GM21825 (cell line): Measurements from ENCODE around the gene TOR4A.

ENCODE experiments used
- ATAC-seq: cut with Tn5 transposase; IDR thresholded peaks from one replicate; pipeline ENCODE4 v1.9.1; 2021; ENCODE audit warnings: mild to moderate bottlenecking, moderate library complexity; ENCODE audit not compliant: unreplicated experiment

TOR4A gene

DNA sequence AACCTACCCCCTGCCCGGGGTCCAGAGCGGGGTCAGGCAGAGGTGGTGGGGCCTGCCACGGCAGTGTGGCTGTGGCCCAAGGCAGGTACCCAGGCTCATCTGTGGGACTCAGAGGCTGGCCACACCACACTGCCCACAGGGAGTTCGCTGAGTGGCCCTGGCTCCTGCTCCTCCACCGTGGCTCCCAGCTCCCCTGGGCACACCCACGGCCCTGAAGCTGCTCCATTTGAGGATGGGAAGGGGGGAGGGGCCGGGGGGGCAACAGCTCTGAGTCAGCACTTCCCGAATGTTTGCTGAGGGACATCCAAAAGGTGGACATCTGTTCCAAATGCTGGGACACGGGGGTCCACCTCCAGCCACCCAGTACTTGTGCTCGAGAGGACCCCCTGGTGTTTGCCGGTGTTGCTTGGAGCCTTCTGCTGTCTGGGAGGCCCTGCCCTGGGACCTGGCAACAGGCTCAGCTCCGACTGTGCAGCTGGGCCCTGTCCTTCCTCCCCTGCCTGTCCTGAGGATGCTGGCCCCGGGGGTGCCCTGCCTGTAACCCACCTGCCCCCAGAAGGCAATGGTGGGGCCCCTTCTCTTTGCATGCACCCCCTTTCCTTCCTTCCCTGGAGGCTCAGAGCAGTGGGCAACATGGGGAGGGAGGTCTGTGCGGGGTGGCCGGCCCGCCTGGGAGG, 27.0 kb downstream of the TOR4A start:
- no peak for ATAC-seq

DNA sequence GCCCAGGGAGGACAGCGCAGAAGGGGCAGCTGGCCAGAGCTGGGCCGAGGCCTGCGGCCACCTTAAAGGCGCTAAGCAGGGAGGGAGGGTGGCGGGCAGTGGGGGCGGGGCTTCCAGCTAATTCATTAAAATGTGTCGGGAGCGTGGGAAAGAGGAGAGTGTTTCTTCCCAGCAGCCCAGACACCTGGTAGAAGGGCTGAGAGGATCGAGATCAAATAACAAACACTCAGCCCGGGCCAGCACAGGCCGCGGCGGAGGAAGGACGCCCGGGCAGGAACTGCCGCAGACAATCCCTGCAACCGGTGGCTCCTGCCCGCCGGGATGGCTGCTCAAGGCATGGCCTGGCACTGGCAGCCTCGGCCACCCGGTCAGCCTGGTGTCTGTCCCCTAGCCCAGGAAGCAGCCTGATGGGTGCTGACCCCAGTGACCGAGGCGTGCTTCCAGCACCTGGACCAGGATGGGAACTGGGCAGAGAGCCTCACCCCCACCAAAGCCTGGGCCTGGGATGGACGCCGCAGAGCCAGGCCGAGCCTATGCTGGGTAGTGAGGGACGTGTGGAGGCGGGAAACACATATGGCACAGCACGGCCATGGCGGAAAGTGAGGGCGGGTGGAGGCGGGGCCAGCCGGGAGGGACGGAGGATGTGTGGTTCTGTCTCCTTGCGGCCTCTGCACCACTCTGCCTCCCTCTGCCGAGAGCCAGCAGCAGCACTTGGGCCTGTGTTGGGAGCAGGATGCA, 27.7 kb downstream of the TOR4A start:
- no peak for ATAC-seq

DNA sequence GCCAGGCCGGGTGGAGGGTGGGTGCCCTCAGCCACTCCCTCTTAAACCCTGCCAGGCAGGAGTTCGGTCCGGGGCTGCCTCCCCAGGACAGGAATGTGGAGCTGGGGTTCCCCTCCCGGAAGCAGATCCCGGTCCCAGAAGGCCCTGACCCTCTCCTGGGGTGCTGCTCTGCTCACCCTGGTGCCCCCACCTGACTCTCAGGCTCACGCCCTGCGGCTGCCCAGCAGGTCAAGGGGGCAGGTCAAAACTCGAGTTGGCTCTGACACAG, 28.2 kb downstream of the TOR4A start:
- no peak for ATAC-seq

DNA sequence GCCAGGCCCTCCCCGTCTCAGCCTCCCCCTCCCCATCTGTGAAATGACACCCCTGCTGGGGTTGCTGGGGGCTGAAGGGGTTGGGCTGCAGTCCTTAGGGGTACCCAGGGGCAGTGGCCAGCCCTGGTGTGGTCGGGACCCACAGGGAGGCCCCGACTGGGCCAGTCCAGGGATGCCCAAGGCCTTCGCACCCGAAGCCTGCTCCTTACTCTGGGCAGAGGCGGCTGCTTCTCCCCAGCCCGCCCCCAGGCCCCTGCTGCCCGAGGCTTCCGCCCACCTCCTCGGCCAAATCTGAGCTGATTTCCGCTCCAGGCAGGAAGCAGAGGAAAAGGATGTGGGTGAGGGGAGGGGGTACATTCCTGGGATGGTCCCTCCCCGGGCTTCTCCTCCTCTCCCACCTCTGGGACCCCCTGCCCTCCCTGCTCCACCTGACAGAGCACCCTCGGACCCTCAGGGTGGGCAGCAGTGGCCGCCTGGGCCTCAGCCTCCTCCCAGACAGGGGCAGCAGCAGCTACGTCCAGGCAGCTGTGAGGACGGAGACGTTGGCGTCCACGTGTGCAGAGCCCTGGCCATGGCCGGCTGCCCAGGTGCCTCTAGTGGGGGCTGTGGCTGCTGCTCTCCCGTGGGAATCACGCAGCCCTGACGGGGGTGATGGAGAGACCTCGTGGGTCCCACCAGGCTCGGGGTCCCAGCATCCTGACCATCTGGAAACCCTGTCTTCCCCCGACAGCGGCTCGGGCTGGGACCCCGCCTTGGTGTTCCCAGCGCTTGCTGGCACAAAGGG, 28.7 kb downstream of the TOR4A start:
- ATAC-seq, result no peak

DNA sequence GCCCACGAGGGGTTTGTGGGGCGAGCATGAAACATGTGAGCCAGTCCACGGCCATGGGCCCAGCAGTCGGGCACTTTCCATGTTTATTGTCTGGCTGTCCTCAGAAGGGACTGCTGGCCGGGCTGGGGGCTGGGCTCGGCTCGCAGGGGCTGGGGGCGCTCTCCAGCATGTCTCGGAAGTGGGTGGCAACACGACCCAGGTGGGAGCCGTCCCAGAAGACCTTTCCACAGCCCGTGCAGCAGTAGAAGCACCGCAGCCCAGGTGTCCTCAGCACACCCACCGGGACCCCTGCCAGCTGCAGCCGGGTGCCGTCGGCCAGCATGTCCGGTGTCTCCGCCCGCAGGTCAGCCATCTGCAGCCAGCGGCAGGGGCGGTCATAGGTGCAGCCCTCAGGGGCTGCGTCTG, 29.3 kb downstream of the TOR4A start:
- no peak for ATAC-seq

- no peak for ATAC-seq
Observed at GRCh38 chr9:137307255-137308056, 29.9 kb downstream of the TOR4A start.

- no peak for ATAC-seq
Observed at GRCh38 chr9:137308057-137308619, 30.6 kb downstream of the TOR4A start.

DNA sequence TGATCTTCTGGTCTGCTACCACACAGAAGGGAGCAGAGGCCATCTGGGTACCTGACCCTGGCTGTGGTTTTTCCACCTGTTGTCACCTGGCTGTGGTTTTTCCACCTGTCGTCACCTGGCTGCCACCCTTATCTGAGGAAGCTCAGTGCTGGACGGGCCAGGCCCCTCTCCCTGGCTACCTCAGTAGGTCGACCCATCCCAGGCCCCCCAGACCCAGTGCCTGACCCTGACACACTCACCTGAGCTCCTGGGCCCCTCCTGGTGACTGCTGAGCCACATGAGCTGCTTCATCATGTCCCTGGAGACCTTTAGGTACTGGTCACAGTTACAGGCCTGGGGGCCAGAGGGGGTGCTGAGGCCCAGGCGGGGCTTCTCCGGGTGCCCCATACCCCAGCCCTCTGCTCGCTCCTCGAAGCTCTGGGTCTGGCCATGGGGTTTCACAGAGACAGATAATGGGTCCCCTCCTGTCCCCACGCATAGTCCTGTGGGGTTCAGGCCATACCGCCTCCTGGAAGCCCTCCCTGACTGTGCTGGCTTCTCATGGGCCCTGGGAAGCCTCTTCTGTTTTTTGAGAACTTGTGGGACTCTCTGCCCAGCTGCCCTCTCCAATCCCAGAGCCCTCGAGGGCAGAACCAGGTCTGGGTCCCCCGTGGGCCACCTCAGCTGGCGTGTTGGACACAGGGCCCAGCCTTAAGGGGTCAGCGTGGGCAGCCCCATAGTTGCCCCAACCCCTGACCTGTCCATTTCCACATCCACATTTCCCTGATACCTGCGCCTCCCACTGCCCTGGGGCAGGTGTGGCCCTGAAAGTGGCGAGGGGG, 32.1 kb downstream of the TOR4A start:
- no peak for ATAC-seq

DNA sequence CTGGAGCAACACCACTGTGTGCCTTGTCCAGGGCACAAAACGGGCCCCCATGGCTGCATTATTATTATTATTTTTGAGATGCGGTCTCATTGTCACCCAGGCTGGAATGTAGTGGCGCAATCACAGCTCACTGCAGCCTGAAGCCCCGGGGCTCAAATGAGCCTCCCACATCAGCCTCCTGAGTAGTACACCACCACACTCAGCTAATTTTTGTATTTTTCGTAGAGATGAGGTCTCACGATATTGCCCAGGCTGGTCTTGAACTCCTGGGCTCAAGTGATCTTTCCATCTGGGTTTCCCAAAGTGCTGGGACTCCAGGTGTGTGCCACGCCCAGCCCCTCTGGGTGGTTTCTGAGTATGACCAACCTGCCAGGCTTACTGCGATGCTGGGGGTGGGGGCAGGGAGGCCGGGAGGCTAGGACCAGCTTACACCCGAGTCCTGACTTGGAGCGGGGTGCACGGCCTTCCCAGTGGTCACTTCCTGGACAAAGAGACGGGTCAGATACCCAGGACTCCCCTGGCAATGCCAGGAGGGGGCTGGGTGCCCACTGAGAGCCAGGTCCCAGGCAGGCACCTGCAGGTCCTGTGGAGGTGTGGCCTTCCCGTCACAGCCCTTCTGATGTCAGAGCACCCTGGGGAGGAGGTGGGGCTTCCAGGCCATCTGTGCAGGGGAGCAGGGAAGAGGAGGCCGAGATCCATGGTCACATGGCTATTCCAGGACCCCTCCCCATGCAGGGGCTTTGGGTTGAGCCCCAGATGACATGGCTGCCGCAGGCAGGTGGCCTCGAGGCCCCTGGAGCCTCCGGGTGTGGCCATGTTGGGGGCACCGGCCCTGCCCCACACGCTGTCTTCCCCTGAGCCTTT, 32.9 kb downstream of the TOR4A start:
- ATAC-seq, result no peak

DNA sequence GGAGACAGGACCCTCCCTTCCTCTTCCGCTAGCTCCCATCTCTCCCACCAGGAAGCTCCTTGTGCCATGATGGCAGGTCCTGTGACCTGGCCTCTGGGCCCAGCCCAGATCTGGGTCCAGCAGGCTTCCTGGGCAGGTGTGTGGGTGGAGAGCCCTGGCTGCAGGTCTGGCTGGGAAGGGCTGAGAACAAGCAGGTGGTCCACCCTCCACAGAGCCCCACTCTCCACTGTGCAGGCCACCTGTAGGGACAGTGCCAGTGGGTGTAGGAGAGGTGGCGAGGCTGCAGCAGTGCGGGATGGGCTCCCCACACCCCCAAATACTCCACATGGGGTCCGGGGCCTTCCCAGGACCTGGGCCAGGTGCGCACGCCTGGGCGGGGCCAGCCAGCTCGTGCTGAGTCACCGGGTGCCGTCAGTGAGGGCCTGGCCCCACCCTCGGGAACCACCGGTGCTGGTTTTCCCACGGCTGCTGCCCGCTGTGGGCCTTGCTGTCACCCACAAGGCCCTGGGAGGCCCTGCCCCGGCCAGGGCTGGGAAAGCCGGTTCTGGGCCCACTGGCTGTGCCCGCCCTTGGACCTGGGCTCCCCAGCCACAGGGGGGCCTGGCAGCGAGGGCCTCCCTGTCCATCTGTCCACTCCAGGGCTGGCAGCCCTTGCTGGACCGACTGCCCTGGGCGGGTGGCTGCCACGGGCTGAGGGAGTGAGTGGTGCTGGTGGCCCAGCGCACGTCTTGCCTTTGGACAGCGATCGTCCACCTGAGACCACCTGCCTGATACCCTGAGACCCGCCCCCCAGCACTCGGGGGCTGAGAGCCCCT, 33.9 kb downstream of the TOR4A start:
- no peak for ATAC-seq

GRCh38 chr9:137311986-137312851, 34.7 kb downstream of the TOR4A start:
- no peak for ATAC-seq

DNA sequence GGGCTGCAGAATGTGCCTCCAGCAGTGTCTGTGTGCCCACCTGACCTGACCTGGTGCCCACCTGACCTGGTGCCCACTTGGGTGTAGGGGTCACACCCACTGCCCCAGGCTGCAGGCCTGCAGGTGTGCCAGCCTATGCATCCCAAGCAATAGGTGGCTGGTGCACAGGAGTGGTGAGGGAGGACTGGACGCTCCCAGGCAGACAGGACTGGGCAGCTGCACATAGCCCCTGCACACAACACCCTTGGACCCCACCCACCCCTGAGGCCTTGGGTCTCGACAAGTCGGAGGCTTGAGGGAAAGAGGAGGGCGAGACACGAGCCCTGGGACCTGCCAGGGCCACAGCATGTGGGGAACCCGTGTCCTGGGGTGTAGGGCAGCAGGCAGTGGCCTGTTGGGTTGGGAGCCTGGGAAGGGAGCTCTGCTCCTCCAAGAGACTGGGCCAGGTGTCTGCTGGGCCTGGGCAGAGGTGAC, 35.4 kb downstream of the TOR4A start:
- ATAC-seq, result no peak

DNA sequence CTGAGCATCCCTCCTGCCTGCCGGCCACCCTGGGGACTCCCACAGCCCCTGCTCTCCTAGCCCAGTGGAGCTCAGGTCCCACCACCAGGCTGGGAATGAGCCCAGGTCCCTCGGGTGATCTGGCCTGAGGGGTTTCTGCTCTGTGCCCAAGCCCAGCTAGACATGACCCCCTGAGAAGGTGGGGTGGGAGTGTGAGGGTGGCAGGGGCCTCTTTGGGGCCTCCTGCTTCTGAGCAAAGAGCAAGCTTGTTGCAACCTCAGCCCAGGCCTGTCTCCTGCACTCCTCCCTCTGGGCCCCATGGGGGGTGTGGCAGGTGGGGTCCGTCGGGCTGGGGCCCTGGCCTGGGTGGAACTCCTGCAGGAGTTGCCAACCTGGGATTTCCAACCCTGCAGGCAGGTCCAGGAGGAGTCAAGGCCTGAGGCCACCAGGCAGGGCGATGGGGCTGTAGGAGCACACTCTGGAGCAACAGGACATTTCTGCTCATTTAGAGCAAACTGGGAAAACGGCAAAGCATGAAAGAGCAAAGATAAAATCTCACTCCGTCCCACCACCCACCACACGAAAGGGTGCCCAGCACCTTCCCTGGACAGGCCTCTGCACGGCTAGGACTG, 35.9 kb downstream of the TOR4A start:
- no peak for ATAC-seq

DNA sequence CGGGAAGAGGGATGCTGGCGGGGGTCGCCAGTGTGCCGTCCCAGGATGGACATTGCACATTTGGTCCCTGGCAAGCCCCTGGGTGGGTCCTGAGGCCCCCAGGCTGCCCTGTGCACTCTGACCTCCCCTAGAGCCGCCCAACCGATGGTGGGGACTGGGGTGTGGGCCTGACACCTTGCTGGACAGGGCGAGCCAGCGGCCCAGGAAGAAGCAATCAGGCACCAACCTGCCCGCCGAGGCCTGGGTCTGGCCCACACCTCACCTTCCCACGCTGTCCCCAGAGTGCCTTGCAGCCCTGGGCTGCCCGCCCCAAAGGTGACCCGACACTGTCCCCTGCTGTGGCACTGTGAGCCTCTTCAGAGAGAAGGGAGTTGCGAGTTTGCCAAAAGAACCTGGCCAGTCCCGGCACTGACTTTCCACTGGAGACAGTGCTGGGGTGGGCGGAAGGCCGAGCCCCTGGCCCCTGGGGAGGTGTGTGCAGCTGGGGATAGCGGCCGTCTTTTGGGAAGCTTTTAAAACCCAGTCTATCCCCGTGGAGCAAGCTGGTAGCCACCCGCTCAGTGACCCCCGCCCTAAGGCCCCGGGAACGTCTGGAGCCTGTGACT, 36.5 kb downstream of the TOR4A start:
- no peak for ATAC-seq

DNA sequence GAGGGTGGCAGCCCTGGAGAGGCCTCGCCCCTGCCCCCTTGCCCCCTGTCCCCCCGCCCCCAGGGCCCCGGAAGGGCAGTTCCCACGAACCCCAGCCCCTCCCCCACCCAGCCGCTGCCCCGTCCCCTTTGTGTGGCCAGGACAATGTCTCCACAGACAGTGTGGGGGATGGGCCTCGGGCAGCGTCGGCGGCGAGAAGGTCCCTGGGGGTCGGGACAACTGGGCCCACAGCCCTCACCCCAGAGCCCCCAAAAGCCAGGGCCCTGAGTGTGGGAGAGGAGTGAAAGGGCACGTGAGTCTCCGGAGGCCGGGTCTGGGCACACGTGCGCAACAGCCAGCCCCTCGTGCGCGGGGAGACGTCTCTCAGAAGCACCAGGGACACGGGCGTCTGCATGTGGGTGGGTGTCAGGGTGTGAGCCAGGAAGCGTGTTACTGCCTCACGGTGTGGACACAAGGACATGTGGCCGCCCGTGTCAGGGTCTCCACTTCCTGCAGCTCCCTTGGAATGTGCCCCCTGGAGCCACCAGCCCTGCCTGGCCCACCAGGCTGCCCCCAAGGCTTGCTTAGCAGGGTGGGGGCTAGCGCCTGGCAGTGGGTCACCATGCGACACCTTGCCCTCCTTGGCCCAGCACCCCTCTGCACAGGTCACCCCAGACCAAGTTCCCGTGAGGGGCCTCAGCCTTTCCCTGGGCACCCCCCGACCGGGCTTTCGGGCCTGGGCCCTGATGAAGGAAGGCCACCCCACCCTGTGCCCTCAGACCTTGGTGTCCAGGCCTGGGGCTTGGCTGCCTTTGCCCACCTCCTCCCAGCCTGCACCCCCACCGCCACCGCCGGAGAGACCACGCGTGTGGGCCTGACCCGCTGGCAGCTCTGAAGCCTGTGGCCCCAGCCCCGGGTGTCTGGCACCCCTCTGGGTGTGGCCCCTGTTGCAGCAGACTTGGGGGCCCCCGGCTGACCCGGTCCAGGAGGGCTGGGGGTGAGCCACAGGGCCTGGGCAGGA, 37.3 kb downstream of the TOR4A start:
- no peak for ATAC-seq
